Measurements from ENCODE around the gene CXorf49.
"Not testable (repeated sequence)": the region's sequence is repeated elsewhere in the genome, so short reads cannot be mapped to it uniquely, and the experiment has no call there.

Gene CXorf49

GRCh38 chrX:71675636-71676035 is 42.4 kb downstream of the CXorf49 start:
- not testable (repeated sequence) for DNase-seq (ENCODE audit: extremely low read depth in 1 of 2, low read depth in 1 of 2)

- DNase-seq (ENCODE audit: extremely low read depth in 1 of 2, low read depth in 1 of 2) = no peak
Observed at GRCh38 chrX:71671938-71672337, 46.1 kb downstream of the CXorf49 start.

DNA sequence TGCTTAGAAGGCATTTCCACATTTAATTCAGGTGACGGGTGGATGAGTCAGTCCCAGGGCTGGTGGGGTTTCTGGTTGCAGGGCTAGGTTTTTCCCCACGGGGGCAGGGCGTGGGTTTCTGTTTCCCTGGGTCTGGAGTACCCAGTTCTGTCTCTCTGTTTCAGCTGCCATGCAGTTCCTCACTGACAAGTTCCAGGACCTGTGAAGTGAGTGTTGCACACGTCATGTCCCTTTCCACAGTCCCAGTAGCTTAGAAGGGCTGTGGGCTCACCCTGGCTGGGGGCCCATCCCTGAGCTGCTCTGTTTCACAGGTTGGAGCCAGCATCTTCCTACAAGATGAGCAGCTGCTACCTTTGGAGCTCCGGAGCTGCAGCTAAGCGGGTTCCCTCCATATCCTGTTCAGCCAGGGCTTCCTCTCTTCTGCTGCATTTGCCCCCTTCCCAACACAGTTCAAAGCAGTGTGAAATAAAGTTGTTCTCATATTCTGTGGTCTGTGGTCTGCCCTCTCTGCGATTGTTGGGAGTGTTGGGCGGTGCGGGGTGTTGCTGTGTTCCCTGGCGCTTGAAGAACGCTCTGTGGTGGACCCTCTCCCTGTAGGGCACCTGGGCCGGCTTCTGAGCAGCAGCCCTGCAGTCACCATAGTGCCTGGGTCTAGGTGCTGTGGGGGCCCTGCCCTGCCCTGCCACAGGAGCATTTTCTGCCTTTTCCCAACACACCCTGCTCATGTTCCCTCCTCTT is 46.9 kb downstream of the CXorf49 start:
- DNase-seq (ENCODE audit: extremely low read depth in 1 of 2, low read depth in 1 of 2) = peak in 1 of 2 donors; percentile 48

- not testable (repeated sequence) for DNase-seq (ENCODE audit: extremely low read depth in 1 of 2, low read depth in 1 of 2)
Observed at GRCh38 chrX:71669947-71670346, 48.1 kb downstream of the CXorf49 start.

DNA sequence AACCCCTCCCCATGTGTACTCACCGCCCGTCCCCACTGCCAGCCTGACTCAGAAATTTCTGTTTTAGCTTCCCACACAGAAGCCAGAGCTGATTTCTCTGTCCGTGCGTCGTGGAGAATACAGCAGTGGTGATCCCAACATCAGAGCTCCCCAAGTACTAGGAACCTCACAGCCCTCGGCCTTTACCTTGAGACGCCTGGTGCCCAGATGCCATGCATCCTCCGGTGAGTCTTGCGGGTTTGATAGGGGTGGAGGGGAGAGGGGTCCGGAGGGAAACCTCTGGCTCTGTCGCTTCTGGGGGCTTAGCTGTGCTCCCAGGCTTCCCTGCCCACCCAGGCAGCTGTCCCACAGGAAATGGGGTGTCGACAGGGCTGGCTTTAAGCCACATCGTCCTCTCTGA is 48.6 kb downstream of the CXorf49 start:
- DNase-seq (ENCODE audit: extremely low read depth in 1 of 2, low read depth in 1 of 2) = no peak

- no peak for DNase-seq (ENCODE audit: extremely low read depth in 1 of 2, low read depth in 1 of 2)
Observed at GRCh38 chrX:71668248-71668595, 49.9 kb downstream of the CXorf49 start.

DNA sequence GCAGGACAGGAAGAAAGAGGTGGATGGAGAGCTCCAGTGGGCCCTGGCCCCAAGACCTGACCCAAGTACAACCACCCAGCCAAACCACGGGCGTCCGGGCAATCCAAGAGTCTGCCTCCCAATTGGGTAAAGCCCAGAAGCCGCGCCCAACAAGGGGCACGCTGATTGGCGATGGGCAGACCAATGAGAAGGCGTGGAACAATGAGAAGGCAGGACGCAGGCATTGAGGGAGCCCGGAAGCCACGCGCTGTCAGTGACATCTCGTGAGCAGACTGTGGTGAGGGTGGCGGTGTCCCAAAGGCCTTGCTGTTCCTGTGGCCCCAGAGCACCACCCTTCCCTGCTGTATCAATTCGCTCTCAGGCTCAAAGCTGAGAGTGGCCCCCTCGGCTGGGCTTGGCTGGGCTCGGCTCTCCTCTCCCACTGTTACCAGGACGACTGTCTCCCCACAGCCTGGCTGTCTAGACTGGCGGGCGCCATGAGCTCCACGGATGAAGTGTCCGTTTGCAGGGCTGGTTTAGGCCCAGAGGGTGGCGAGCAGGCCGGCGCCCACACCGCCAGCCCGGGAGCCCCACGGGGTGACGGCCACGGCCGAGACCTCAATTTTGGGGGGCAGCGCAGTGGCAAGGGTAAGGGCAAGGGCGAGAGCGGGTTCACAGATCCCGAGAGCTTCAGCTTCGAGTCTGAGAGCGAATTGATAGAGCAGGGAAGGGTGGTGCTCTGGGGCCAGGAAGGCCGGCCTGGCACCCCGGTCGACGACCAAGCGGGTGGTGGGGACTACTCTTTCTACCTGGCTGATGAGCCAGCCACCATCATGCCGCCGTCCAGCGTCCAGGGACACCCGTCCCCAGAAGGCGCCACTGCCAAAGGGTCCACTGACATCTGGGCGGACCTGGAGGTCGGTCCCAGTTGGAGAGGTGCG is 50.5 kb downstream of the CXorf49 start, which contains the start of gene LOC101059915:
TSS of gene LOC101059915 (plus strand) at position 219 of the 920 bp plus-strand sequence.
- DNase-seq (ENCODE audit: extremely low read depth in 1 of 2, low read depth in 1 of 2) = no peak

DNA sequence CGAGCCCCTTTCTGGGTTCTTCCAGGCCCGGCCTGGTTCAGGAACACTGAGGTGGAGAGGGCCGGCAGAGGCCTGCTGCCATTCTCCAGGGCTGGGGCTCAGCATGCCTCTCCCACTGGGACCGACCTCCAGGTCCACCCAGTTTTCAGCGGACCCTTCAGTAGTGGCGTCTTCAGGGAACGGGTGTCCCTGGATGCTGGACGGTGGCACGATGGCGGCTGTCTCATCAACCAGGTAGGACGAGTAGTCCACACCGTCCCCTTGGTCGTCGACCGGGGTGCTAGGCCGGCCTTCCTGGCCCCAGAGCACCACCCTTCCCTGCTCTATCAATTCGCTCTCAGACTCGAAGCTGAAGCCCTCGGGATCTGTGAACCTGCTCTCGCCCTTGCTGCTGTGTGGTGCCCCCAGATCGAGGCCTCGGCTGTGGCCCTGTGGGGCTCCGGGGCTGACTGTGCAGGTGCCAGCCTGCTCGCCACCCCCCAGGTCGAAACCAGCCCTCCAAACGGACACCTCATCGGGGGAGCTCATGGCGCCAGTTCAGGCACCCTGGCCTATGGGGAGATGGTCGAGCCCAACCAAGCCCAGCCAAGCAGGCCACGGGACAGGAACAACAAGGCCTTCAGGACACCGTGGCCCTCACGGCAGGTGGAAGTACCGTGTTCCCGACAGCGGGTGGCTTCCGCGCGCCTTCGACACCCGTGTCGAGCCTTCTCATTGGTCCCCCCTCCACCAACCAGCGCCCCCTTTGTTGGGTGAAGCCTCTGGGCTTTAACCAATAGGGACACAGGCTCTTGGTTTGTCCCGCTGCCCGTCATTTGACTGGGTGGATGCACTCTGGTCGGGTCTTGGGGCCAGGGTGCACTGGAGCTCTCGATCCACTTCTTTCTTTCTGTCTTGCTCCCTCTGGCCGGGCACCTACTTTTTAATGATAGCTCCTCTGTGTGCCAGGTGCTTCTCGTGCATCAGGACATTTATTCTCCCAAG is 51.6 kb downstream of the CXorf49 start:
- no peak for DNase-seq (ENCODE audit: extremely low read depth in 1 of 2, low read depth in 1 of 2)

DNA sequence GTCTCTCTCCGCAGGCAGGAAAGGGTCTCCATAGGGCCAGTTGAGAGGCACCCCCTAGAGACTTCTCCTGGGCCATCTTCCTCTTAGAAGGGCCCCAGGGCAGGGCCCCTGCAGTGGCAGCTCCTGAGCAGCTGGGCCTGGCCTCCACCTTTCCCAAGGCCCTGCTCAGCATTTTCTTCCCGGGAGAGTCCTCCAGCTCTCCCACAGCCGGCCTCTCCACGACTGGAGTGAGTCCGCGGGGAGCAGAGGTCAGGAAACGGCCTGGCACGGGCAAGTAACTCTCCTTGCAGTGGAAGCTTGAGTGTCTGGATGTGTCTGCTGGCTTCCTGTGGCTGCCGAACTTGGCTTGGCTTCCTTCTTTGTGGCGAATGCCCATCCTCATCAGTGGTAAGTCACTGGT is 52.3 kb downstream of the CXorf49 start:
- DNase-seq (ENCODE audit: extremely low read depth in 1 of 2, low read depth in 1 of 2) = no peak

DNA sequence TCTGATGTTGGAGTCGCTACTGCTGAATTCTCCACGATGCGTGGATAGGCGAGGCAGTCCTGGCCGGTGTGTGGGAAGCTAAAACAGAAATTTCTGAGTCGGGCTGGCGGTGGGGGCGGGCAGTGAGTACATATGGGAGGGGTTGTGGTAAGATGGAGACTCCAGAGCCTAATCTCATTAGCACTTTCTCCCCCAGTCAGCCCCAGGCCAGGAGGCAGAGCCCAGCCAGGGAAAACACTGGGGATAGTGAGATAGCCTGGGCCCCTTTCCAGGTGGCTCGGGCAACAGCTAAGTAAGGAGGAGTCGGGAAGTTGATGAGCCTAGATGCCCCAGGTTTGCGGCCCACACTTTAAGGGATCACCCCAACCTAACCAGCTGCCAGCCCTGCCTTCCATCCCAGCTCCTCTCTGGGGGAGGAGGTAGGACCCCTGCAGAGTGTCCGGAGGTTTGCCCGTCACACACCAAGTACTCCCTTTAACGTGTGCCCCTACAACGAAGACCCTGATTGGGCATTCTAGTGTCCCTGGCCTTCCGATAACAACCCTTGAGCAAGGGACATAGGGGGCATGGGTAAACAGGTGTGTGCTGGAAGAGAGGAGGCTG is 53.1 kb downstream of the CXorf49 start:
- no peak for DNase-seq (ENCODE audit: extremely low read depth in 1 of 2, low read depth in 1 of 2)
